AG09309 (cell line): Measurements from ENCODE around the gene ABCB1.

ENCODE experiments used
- DNase-seq: peaks from one replicate; pipeline ENCODE4 v3.0.0-alpha.2; 2010; ENCODE audit warnings: low read depth
- H3K4me3 ChIP-seq: 2 replicates; pipeline ENCODE4 v1.5.1; 2011; ENCODE audit warnings: mild to moderate bottlenecking, low read depth, low read length, moderate library complexity; ENCODE audit not compliant: control insufficient read depth
- CTCF ChIP-seq: IDR thresholded peaks from 2 replicates; pipeline ENCODE4 v1.5.1; 2011; ENCODE audit warnings: mild to moderate bottlenecking, low read depth, low read length, inconsistent platforms; ENCODE audit not compliant: insufficient read depth, control insufficient read depth; ENCODE audit errors: missing control alignments

The ABCB1 gene

DNA sequence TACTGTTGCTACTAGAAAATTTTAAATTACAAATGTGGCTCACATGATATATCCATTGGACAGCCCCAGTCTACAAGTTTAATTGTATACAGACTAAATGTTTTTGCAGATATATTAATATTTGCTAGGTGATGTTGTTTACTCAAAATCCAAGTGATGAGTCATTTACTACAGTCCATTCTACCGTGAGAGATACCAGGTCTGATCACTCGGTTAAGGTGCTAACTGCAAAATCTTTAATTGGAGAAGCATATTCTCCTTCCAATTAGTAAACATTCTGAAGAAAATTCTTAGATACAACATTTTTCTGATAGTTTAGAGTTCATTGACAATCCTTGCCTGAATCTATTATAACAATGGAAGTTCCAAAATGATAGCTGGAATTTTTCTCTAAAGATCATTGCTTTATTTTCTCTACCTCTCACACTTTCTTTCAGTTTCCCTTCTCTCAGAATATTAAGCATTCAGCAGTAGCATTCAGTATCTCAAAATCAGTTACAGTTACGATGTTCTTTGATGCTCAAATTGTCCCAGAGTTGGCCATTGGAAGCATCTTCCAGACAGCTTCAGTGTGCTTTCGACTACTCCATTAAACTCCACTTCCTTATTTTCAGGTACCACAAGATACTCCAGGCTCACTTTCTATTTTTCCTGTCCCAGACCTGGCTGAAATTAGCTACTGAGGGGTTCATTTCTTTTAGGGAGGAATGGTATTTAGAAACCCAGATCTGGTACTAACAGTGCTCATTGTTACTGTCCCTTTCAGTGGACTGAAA, 2.3 kb downstream of the ABCB1 start:
- no peak for TF ChIP-seq CTCF
- no peak overlapping the region for H3K4me3 ChIP-seq
- DNase-seq = no peak

DNA sequence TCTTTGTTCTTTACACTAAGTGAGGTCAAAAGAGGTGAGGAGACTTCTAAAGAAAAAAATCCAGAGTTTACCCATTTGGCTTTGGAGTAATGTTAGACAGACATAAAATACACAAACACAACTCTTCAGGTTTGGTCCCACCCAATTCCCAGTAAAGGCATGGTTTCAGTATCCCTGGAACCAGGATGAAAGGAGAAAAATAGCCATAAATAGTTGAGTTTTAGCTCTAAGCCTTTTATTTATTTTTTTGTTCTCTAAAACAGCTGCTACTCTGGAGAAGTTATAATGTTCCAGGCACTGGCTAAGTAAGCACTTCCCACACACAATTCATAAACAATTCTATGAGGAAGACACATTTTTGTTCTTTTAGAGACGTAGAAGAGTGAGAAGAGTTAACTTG, 4.0 kb downstream of the ABCB1 start:
- no peak for TF ChIP-seq CTCF
- H3K4me3 ChIP-seq = no peak overlapping the region
- DNase-seq = no peak

GRCh38 chr7:87596136-87596535, 4.5 kb downstream of the ABCB1 start:
- no peak overlapping the region for H3K4me3 ChIP-seq
- DNase-seq = no peak
- no peak for TF ChIP-seq CTCF

DNA sequence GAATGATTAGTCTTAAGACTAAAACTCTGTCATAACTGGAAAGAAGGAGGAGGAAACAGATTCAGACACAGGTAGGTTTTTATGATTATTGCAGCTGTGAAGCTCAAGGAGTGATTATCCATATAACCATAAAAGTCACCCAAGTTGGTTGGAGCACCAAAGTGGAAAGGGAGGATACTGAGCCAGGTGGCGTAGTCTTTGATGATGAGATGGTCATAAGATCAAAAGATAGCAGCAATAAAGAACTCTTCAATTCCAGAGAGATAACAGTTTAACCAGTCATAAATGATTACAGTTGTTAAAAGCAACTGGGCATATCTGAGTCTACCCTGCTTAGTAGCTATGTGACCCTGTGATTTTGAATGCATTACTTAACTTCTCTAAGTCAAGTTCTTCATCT, 8.4 kb downstream of the ABCB1 start:
- H3K4me3 ChIP-seq = no peak overlapping the region
- no peak for TF ChIP-seq CTCF
- no peak for DNase-seq

- no peak overlapping the region for H3K4me3 ChIP-seq
- no peak for TF ChIP-seq CTCF
- no peak for DNase-seq
These were observed 9.5 kb downstream of the ABCB1 start for GRCh38 chr7:87591211-87591610.

DNA sequence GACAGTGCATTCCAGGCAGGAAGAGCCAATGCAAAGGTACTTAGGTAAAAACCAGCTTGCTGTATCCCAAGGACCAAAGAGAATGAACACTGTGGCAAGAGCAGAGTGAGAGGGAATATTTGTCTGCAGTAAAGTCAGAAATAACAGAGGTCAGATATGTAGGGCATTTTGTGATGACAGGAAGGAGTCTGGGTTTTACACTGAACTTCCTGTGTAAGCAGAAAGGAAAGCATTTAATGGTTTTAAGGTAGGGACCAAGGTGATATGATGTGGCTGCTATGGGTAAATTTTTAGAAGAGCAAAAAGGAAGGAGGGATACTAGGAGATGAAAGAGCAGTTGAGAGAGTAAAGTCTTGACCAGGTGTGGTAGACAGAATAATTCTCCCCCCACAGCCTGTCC, 10.1 kb downstream of the ABCB1 start:
- DNase-seq = no peak
- H3K4me3 ChIP-seq = no peak overlapping the region
- TF ChIP-seq CTCF = no peak
